Lower lobe of right lung (tissue), 2 donors: ENCODE measurements around the gene FGF9. TPM values are rescaled to one million over a fixed set of nuclear protein-coding genes. Genes with fewer than 3 reads are reported as not detected.

Experiments
- ATAC-seq, 2 donors: fragments of 200-7000 bp; cut with Tn5 transposase; one replicate each; pipeline ENCODE4 v1.9.1; 2020 to 2022; ENCODE audit warnings: mild to moderate bottlenecking in 2 of 2, moderate library complexity in 2 of 2
- DNase-seq: peaks from one replicate; pipeline ENCODE4 v3.0.0-alpha.2; 2020
- H3K27ac ChIP-seq: fragments of 200-600 bp; one replicate; pipeline ENCODE4 v1.8.0; 2022
- H3K27me3 ChIP-seq: fragments of 200-600 bp; one replicate; pipeline ENCODE4 v1.8.0; 2022; ENCODE audit warnings: low read depth
- H3K36me3 ChIP-seq: fragments of 200-600 bp; one replicate; pipeline ENCODE4 v1.8.0; 2022; ENCODE audit warnings: mild to moderate bottlenecking
- H3K4me1 ChIP-seq: fragments of 200-600 bp; one replicate; pipeline ENCODE4 v1.8.0; 2022
- H3K4me3 ChIP-seq: fragments of 200-600 bp; one replicate; pipeline ENCODE4 v1.8.0; 2022; ENCODE audit warnings: mild to moderate bottlenecking
- H3K9me3 ChIP-seq: fragments of 200-600 bp; one replicate; pipeline ENCODE4 v1.8.0; 2022
- CTCF ChIP-seq: fragments of 200-600 bp; IDR thresholded peaks from one replicate; pipeline ENCODE4 v1.8.0; 2022; ENCODE audit warnings: antibody characterized with exemption, mild to moderate bottlenecking
- intact Hi-C: fragments of 100-400 bp; cut with DNase I; formaldehyde crosslinking; loops from one replicate; pipeline ENCODE4 v1.11.0; 2022
- total RNA-seq: library from RNA; stranded (reverse); fragmentation: NEBNext Ultra II Directional; extraction: Animal tissue kit (Norgen Biotek cat#: 25700); gene quantifications from one replicate; pipeline ENCODE4 v1.2.1, GENCODE V29; 2021
- donor health status: DM: no; HTN: yes; CAD: no; lungs with severe emphysema.

The FGF9 gene
- total RNA-seq, 1 donor from 2014 or later: 1.6 TPM

GRCh38 chr13:21748166-21748565, 77.3 kb downstream of the FGF9 start:
- no peak overlapping the region for H3K4me3 ChIP-seq
- H3K36me3 ChIP-seq: no peaks in the 10 kb centered on the region
- no peak for TF ChIP-seq CTCF
- DNase-seq (no peak), ATAC-seq (no peak)
- no peak overlapping the region for H3K27ac ChIP-seq
- no peaks in the 10 kb centered on the region for H3K9me3 ChIP-seq
- intact Hi-C loops: no loop called here
- H3K4me1 ChIP-seq: no peaks in the 10 kb centered on the region
- no peaks in the 10 kb centered on the region for H3K27me3 ChIP-seq

GRCh38 chr13:21749410-21749809, 78.5 kb downstream of the FGF9 start:
- TF ChIP-seq CTCF: no peak
- intact Hi-C loops: no loop called here
- no peak for ATAC-seq

GRCh38 chr13:21752501-21752900, 81.6 kb downstream of the FGF9 start:
- Histone ChIP-seq H3K36me3 (no peaks in the 10 kb centered on the region), H3K9me3 (no peaks in the 10 kb centered on the region), H3K27ac (no peak overlapping the region), H3K27me3 (no peaks in the 10 kb centered on the region), H3K4me3 (no peak overlapping the region), H3K4me1 (no peaks in the 10 kb centered on the region)
- ATAC-seq: no peak
- TF ChIP-seq CTCF: no peak
- DNase-seq: no peak
- intact Hi-C loops: no loop called here

More at GRCh38 chr13:21749410-21749809, 78.5 kb downstream of the FGF9 start:
- Histone ChIP-seq H3K4me3 (no peak overlapping the region), H3K27ac (no peak overlapping the region), H3K4me1 (no peaks in the 10 kb centered on the region), H3K27me3 (no peaks in the 10 kb centered on the region), H3K9me3 (no peaks in the 10 kb centered on the region), H3K36me3 (no peaks in the 10 kb centered on the region)
- no peak for DNase-seq

GRCh38 chr13:21753117-21753729, 82.3 kb downstream of the FGF9 start:
- H3K36me3 ChIP-seq: no peaks in the 10 kb centered on the region
- no peaks in the 10 kb centered on the region for H3K27me3 ChIP-seq
- no peak overlapping the region for H3K4me3 ChIP-seq
- DNase-seq (no peak), ATAC-seq (no peak)
- H3K4me1 ChIP-seq: no peaks in the 10 kb centered on the region
- TF ChIP-seq CTCF: no peak
- no peaks in the 10 kb centered on the region for H3K9me3 ChIP-seq
- H3K27ac ChIP-seq: no peak overlapping the region
- intact Hi-C loops: no loop called here

Other genes with a start within 250 kb of the FGF9 start
- 82.0 TPM for gene ZDHHC20, start 211.8 kb upstream of the FGF9 start, total RNA-seq
- gene MICU2, start 66.9 kb upstream of the FGF9 start, total RNA-seq: 34.8 TPM